Measurements from ENCODE around the gene TCF12. TPM values are rescaled to one million over a fixed set of nuclear protein-coding genes. Genes with fewer than 3 reads are reported as not detected.

The TCF12 gene
- total RNA-seq, 1 donor from 2014 or later, result 123 TPM

DNA sequence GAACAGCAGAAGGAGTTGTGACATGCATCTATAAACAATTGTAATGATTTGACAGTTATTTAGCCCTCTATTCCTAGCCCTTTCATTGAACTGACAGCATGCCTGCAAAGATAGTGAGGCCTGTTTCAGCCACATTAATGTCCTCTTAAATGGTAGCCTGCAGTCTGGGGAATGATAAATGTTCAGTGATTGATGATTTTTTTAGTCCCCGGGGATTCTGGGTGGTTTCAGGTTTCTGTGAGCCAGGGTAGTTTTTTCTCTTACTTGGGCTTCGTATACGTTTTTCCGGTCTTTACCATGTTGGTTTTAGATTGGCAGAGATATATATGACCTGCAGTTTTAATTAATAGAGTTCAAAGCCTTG is 172.0 kb downstream of the TCF12 start:
- no peaks in the 10 kb centered on the region for H3K36me3 Mint-ChIP-seq (ENCODE audit: low read depth, unreplicated experiment)
- H3K9me3 Mint-ChIP-seq (ENCODE audit: unreplicated experiment), result no peaks in the 10 kb centered on the region
- no peak for DNase-seq (ENCODE audit: low spot score)
- H3K27ac Mint-ChIP-seq (ENCODE audit: unreplicated experiment), result peak overlapping the region; percentile 33
- no peak overlapping the region for H3K4me3 Mint-ChIP-seq (ENCODE audit: unreplicated experiment)
- H3K27me3 Mint-ChIP-seq (ENCODE audit: unreplicated experiment), result peaks cover 5% of the 10 kb centered on the region
- TF ChIP-seq CTCF (IDR thresholded peaks at IDR 0.05; ENCODE audit: unreplicated experiment), result no peak
- H3K4me1 Mint-ChIP-seq (ENCODE audit: unreplicated experiment), result peaks cover 3% of the 10 kb centered on the region

DNA sequence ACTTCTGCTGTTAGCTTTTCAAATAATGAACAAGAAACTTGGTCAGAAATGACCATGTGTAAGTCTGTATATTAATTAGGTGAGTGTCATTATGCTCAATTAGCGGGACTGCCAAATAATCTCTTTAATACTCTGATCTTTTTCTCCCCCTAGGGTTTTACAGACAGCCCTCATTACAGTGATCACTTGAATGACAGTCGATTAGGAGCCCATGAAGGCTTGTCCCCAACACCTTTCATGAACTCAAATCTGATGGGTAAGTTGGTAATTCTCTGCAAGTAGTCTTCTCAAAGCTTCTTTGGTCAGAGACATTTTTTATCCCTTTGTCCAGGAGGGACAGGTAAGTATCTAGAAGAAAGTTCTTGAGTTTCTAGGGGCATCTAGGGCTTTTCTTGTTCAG is 173.2 kb downstream of the TCF12 start:
- DNase-seq (ENCODE audit: low spot score), result no peak
- Mint-ChIP-seq H3K27me3 (ENCODE audit: unreplicated experiment) (peaks cover 5% of the 10 kb centered on the region), H3K4me3 (ENCODE audit: unreplicated experiment) (no peak overlapping the region), H3K27ac (ENCODE audit: unreplicated experiment) (no peak overlapping the region), H3K36me3 (ENCODE audit: low read depth, unreplicated experiment) (no peaks in the 10 kb centered on the region), H3K9me3 (ENCODE audit: unreplicated experiment) (no peaks in the 10 kb centered on the region), H3K4me1 (ENCODE audit: unreplicated experiment) (peaks cover 3% of the 10 kb centered on the region)
- no peak for TF ChIP-seq CTCF (IDR thresholded peaks at IDR 0.05; ENCODE audit: unreplicated experiment)

- H3K36me3 Mint-ChIP-seq (ENCODE audit: low read depth, unreplicated experiment), result no peaks in the 10 kb centered on the region
- H3K9me3 Mint-ChIP-seq (ENCODE audit: unreplicated experiment), result no peaks in the 10 kb centered on the region
- no peak for TF ChIP-seq CTCF (IDR thresholded peaks at IDR 0.05; ENCODE audit: unreplicated experiment)
- H3K4me1 Mint-ChIP-seq (ENCODE audit: unreplicated experiment), result peaks cover 3% of the 10 kb centered on the region
- H3K4me3 Mint-ChIP-seq (ENCODE audit: unreplicated experiment), result no peak overlapping the region
- H3K27me3 Mint-ChIP-seq (ENCODE audit: unreplicated experiment), result peaks cover 4% of the 10 kb centered on the region
- no peak overlapping the region for H3K27ac Mint-ChIP-seq (ENCODE audit: unreplicated experiment)
- no peak for DNase-seq (ENCODE audit: low spot score)
These were observed 173.8 kb downstream of the TCF12 start for GRCh38 chr15:57092252-57092651.

- Mint-ChIP-seq H3K4me1 (ENCODE audit: unreplicated experiment) (peaks cover 3% of the 10 kb centered on the region), H3K4me3 (ENCODE audit: unreplicated experiment) (no peak overlapping the region), H3K36me3 (ENCODE audit: low read depth, unreplicated experiment) (peaks cover 4% of the 10 kb centered on the region), H3K9me3 (ENCODE audit: unreplicated experiment) (no peaks in the 10 kb centered on the region), H3K27ac (ENCODE audit: unreplicated experiment) (no peak overlapping the region), H3K27me3 (ENCODE audit: unreplicated experiment) (peaks cover 5% of the 10 kb centered on the region)
- no peak for DNase-seq (ENCODE audit: low spot score)
- TF ChIP-seq CTCF (IDR thresholded peaks at IDR 0.05; ENCODE audit: unreplicated experiment), result no peak
These were observed 176.1 kb downstream of the TCF12 start for GRCh38 chr15:57094321-57095257.

GRCh38 chr15:57095896-57096295 is 177.5 kb downstream of the TCF12 start:
- Mint-ChIP-seq H3K4me3 (ENCODE audit: unreplicated experiment) (no peak overlapping the region), H3K27ac (ENCODE audit: unreplicated experiment) (no peak overlapping the region), H3K9me3 (ENCODE audit: unreplicated experiment) (no peaks in the 10 kb centered on the region), H3K36me3 (ENCODE audit: low read depth, unreplicated experiment) (peaks cover 4% of the 10 kb centered on the region), H3K4me1 (ENCODE audit: unreplicated experiment) (peaks cover 3% of the 10 kb centered on the region), H3K27me3 (ENCODE audit: unreplicated experiment) (peaks cover 2% of the 10 kb centered on the region)
- no peak for TF ChIP-seq CTCF (IDR thresholded peaks at IDR 0.05; ENCODE audit: unreplicated experiment)
- no peak for DNase-seq (ENCODE audit: low spot score)
